Urinary bladder (tissue), 4 donors: ENCODE results near the gene DDAH2. TPM values are rescaled to one million over a fixed set of nuclear protein-coding genes. Genes with fewer than 3 reads are reported as not detected.

Experiments used
- DNase-seq: peaks from one replicate; pipeline ENCODE4 v3.0.0-alpha.2; 2015; ENCODE audit errors: extremely low spot score
- H3K27ac ChIP-seq: one replicate; pipeline ENCODE4 v1.5.1; 2013; ENCODE audit warnings: low read depth, mild to moderate bottlenecking, moderate library complexity
- H3K36me3 ChIP-seq: one replicate; pipeline ENCODE4 v1.6.1; 2013; ENCODE audit warnings: mild to moderate bottlenecking, moderate library complexity; ENCODE audit not compliant: insufficient read depth
- H3K4me1 ChIP-seq: one replicate; pipeline ENCODE4 v1.6.1; 2013; ENCODE audit warnings: mild to moderate bottlenecking, moderate library complexity; ENCODE audit not compliant: insufficient read depth
- H3K4me3 ChIP-seq: one replicate; pipeline ENCODE4 v1.5.1; 2013; ENCODE audit warnings: low read depth, low read length
- WGBS: extraction: QIAGEN DNeasy Blood & Tissue Kit; methylation state at CpG from one replicate; pipeline ENCODE4 v1.1.7; 2013; 5-methylcytosine and 5-hydroxymethylcytosine counted together
- polyA plus RNA-seq: library from polyadenylated mRNA; stranded (reverse); fragments of 200-250 nt; gene quantifications from one replicate; pipeline ENCODE4 v1.2.3, GENCODE V29; 2013
- total RNA-seq: library from RNA; depleted of rRNA; stranded (reverse); fragments of >200 nt; gene quantifications from one replicate; pipeline ENCODE4 v1.2.3, GENCODE V29; 2014
- donor health status: healthy with polysubstance abuse.
- donor health status: healthy.

Gene DDAH2
- total and polyA plus RNA-seq, 2 donors: 81.6 to 115 TPM

GRCh38 chr6:31732029-31732428 lies 2.9 kb upstream of the DDAH2 start:
- Histone ChIP-seq H3K4me3 (no peak overlapping the region), H3K4me1 (no peaks in the 10 kb centered on the region), H3K27ac (no peak overlapping the region), H3K36me3 (peaks cover 2% of the 10 kb centered on the region)
- DNase-seq: no peak
- WGBS: 76% methylated on average over 3 of the region's 3 CpGs

GRCh38 chr6:31730631-31731086 lies 1.6 kb upstream of the DDAH2 start:
- Histone ChIP-seq H3K4me1 (no peaks in the 10 kb centered on the region), H3K4me3 (no peak overlapping the region), H3K36me3 (peaks cover 2% of the 10 kb centered on the region), H3K27ac (peak overlapping the region; percentile 38)
- WGBS: 86% methylated on average over 11 of the region's 11 CpGs
- no peak for DNase-seq

GRCh38 chr6:31729979-31730630 lies 1.0 kb upstream of the DDAH2 start:
- DNase-seq: peak; percentile 88
- under 1% methylated on average over 46 of the region's 46 CpGs for whole genome bisulfite sequencing
- H3K36me3 ChIP-seq: peaks cover 2% of the 10 kb centered on the region
- peak overlapping the region; percentile 87 for H3K27ac ChIP-seq
- H3K4me3 ChIP-seq: peak overlapping the region; percentile 52
- no peaks in the 10 kb centered on the region for H3K4me1 ChIP-seq

GRCh38 chr6:31729515-31729978 lies 448 bp upstream of the DDAH2 start:
- Histone ChIP-seq H3K4me1 (no peaks in the 10 kb centered on the region), H3K36me3 (peaks cover 2% of the 10 kb centered on the region)
- WGBS: under 1% methylated on average over 29 of the region's 29 CpGs

GRCh38 chr6:31727717-31728671 lies 1.1 kb downstream of the DDAH2 start:
- Histone ChIP-seq H3K4me1 (no peaks in the 10 kb centered on the region), H3K36me3 (peaks cover 2% of the 10 kb centered on the region), H3K27ac (no peak overlapping the region), H3K4me3 (peak overlapping the region; percentile 52)
- DNase-seq: no peak
- 66% methylated on average over 41 of the region's 41 CpGs for WGBS

More at GRCh38 chr6:31729515-31729978, 448 bp upstream of the DDAH2 start:
- peak; percentile 88 for DNase-seq
- Histone ChIP-seq H3K27ac (peak overlapping the region; percentile 87), H3K4me3 (peak overlapping the region; percentile 52)

GRCh38 chr6:31727034-31727716 lies 1.9 kb downstream of the DDAH2 start:
- DNase-seq: no peak
- no peak overlapping the region for H3K27ac ChIP-seq
- WGBS: 75% methylated on average over 7 of the region's 7 CpGs
- no peak overlapping the region for H3K4me3 ChIP-seq
- no peaks in the 10 kb centered on the region for H3K4me1 ChIP-seq
- H3K36me3 ChIP-seq: peaks cover 2% of the 10 kb centered on the region

- 87% methylated on average over 12 of the region's 12 CpGs for WGBS
- H3K27ac ChIP-seq: no peak overlapping the region
These were observed 3.4 kb downstream of the DDAH2 start for GRCh38 chr6:31725502-31726350.

GRCh38 chr6:31723980-31724691 lies 5.0 kb downstream of the DDAH2 start:
- no peak overlapping the region for H3K4me3 ChIP-seq
- H3K36me3 ChIP-seq: no peaks in the 10 kb centered on the region
- no peaks in the 10 kb centered on the region for H3K4me1 ChIP-seq
- DNase-seq: no peak
- WGBS: 84% methylated on average over 25 of the region's 25 CpGs
- H3K27ac ChIP-seq: no peak overlapping the region

More at GRCh38 chr6:31725502-31726350, 3.4 kb downstream of the DDAH2 start:
- Histone ChIP-seq H3K4me1 (no peaks in the 10 kb centered on the region), H3K4me3 (no peak overlapping the region), H3K36me3 (no peaks in the 10 kb centered on the region)
- DNase-seq: no peak

- WGBS: 72% methylated on average over 46 of the region's 46 CpGs
- Histone ChIP-seq H3K4me1 (no peaks in the 10 kb centered on the region), H3K36me3 (no peaks in the 10 kb centered on the region), H3K27ac (no peak within 1 kb of the TSS), H3K4me3 (no peak within 1 kb of the TSS)
- no peak for DNase-seq
These were observed 5.7 kb downstream of the DDAH2 start, which contains the start of gene MPIG6B for GRCh38 chr6:31723245-31723979. Gene MPIG6B, plus strand, starts transcription at chr6:31723373. Its CDS starts 11 bp downstream, at chr6:31723384.

- H3K4me1 ChIP-seq: no peaks in the 10 kb centered on the region
- no peak for DNase-seq
- no peak overlapping the region for H3K4me3 ChIP-seq
- H3K27ac ChIP-seq: no peak overlapping the region
- 86% methylated on average over 3 of the region's 3 CpGs for whole genome bisulfite sequencing
- H3K36me3 ChIP-seq: no peaks in the 10 kb centered on the region
These were observed 6.9 kb downstream of the DDAH2 start for GRCh38 chr6:31722173-31722572.

GRCh38 chr6:31721351-31722020 lies 7.6 kb downstream of the DDAH2 start, which contains the start of gene LY6G6C:
Gene LY6G6C, minus strand, starts transcription at chr6:31721746. Its CDS starts 67 bp downstream, at chr6:31721679.
- no peak within 1 kb of the TSS for H3K27ac ChIP-seq
- WGBS: 82% methylated on average over 4 of the region's 4 CpGs
- H3K36me3 ChIP-seq: no peaks in the 10 kb centered on the region
- DNase-seq: no peak
- H3K4me1 ChIP-seq: no peaks in the 10 kb centered on the region
- H3K4me3 ChIP-seq: no peak within 1 kb of the TSS
